DOHH2 (cell line): ENCODE data around the gene BRD3.

Experiments
- EZH2phosphoT487 ChIP-seq: fragments of 200-600 bp; sonication (generic); IDR thresholded peaks from 2 replicates; pipeline ENCODE4 v1.6.1; 2017; ENCODE audit warnings: borderline replicate concordance, mild to moderate bottlenecking, antibody characterized with exemption, low read length, moderate library complexity, mixed read lengths
- TF ChIP-seq, protein P1 (sequence below): fragments of 200-600 bp; sonication (generic); IDR thresholded peaks from one replicate; pipeline ENCODE4 v1.5.1; 2014; ENCODE audit warnings: antibody characterized with exemption, mild to moderate bottlenecking, low read depth, low read length; ENCODE audit not compliant: poor library complexity, severe bottlenecking

DNA sequence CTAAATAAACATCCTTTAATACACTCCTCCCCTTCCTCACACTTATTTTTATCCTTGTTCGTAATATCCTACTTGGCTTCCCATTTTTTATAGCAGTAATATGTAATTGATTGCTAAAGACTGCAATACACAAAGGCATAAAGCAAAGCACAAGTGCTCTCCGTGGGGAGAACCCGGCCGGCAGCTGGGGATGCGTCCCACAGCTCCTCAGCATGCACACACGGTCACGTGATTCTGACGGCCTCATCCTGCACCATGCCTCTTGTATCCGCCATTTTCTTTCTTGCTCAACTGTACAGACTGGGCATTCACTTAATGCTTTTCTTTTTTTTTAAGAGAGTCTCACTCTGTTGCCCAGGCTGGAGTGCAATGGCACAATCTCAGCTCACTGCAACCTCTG, 39.8 kb downstream of the BRD3 start:
- TF ChIP-seq, protein P1, sequence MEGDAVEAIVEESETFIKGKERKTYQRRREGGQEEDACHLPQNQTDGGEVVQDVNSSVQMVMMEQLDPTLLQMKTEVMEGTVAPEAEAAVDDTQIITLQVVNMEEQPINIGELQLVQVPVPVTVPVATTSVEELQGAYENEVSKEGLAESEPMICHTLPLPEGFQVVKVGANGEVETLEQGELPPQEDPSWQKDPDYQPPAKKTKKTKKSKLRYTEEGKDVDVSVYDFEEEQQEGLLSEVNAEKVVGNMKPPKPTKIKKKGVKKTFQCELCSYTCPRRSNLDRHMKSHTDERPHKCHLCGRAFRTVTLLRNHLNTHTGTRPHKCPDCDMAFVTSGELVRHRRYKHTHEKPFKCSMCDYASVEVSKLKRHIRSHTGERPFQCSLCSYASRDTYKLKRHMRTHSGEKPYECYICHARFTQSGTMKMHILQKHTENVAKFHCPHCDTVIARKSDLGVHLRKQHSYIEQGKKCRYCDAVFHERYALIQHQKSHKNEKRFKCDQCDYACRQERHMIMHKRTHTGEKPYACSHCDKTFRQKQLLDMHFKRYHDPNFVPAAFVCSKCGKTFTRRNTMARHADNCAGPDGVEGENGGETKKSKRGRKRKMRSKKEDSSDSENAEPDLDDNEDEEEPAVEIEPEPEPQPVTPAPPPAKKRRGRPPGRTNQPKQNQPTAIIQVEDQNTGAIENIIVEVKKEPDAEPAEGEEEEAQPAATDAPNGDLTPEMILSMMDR: no peak
- no peak for TF ChIP-seq EZH2phosphoT487
